ENCODE measurements around the gene LINGO1.

DNA sequence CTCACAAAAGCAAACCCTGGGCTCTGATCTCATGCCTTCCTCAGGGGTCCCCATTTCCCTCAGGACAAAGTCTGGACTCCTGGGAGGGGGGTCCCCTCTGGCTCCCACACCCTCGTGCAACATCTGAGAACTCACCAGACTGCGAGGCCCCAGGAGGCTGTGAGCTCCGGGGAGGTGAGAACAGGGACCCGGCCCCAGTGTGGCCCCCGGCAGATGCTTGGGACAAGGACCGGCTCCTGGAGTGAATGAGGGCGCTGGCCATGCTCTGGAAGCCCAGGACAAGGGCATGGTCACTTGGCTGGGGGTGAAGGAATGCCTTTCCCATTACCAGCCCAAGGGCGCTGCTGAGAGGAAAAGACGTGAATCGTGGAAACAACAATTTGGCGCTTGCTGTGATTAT, 48.0 kb downstream of the LINGO1 start:
- no peak for TF ChIP-seq POLR2A (IDR thresholded peaks at IDR 0.05)
- no peak for TF ChIP-seq CTCF (IDR thresholded peaks at IDR 0.05)
